Gastroesophageal sphincter (tissue), 3 donors: ENCODE results near the gene IREB2.

Experiments
- CTCF ChIP-seq, 4 experiments: fragments of 200-600 bp in 2 of 4; fragments of 450-650 bp in 2 of 4; sonication (generic) in 1 of 4; IDR thresholded peaks; one replicate each; pipeline ENCODE4 v1.5.1; 2017 to 2019; ENCODE audit warnings: antibody characterized with exemption in 4 of 4, mild to moderate bottlenecking in 2 of 4, moderate library complexity in 2 of 4
- POLR2A ChIP-seq, 2 donors: fragments of 450-650 bp; IDR thresholded peaks; one replicate each; pipeline ENCODE4 v1.6.1; 2017; ENCODE audit warnings: antibody characterized with exemption in 2 of 2, mild to moderate bottlenecking in 2 of 2, moderate library complexity in 1 of 2

GRCh38 chr15:78398076-78398825 lies 39.8 kb upstream of the IREB2 start:
- TF ChIP-seq POLR2A (IDR thresholded peaks at IDR 0.05) (no peak), CTCF (IDR thresholded peaks at IDR 0.05) (no peak)
